PC-9 (cell line): ENCODE results near the gene WBP2.

ENCODE experiments used
- EZH2 ChIP-seq: fragments of 200-600 bp; sonication (generic); IDR thresholded peaks from 2 replicates; pipeline ENCODE4 v1.8.0; 2017; ENCODE audit warnings: antibody characterized with exemption, low read depth
- TF ChIP-seq, protein P1 (sequence below): fragments of 200-600 bp; sonication (generic); conservative IDR thresholded peaks from 2 replicates; pipeline ENCODE4 v1.6.1; 2017; ENCODE audit warnings: mixed run types, antibody characterized with exemption, mild to moderate bottlenecking, moderate library complexity

DNA sequence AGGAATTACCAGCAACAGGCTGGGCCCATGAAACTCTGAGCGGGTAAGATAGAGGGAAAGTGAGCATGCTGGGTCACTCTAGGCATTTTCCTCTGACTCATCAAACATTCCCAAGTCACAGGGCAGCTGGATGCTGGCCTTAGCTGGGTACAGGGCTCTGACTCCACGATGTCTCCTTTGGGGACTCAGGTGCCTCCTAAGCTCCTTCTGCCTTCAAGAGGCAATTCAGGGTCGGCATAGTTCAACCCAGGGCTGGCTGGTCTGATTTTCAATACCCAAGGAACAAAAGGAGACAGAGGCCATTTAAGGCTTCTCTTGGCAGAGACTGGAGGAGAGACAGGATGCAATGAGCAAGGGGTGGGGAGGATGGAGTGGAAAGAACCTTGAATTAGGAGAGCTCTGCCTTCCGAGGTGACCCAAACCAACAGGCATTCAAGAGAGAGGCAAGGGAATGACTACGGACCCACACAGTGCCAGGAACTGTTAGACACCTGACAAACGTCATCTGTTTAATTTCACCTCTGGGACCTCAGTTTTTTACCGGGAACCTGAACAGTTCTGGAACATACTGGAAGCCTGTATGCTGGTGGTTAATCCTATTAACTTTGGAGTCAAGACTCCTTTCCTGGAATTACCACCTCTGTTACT lies 910 bp downstream of the WBP2 start:
- TF ChIP-seq, protein P1, sequence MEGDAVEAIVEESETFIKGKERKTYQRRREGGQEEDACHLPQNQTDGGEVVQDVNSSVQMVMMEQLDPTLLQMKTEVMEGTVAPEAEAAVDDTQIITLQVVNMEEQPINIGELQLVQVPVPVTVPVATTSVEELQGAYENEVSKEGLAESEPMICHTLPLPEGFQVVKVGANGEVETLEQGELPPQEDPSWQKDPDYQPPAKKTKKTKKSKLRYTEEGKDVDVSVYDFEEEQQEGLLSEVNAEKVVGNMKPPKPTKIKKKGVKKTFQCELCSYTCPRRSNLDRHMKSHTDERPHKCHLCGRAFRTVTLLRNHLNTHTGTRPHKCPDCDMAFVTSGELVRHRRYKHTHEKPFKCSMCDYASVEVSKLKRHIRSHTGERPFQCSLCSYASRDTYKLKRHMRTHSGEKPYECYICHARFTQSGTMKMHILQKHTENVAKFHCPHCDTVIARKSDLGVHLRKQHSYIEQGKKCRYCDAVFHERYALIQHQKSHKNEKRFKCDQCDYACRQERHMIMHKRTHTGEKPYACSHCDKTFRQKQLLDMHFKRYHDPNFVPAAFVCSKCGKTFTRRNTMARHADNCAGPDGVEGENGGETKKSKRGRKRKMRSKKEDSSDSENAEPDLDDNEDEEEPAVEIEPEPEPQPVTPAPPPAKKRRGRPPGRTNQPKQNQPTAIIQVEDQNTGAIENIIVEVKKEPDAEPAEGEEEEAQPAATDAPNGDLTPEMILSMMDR, result no peak
- TF ChIP-seq EZH2, result no peak
